HepG2 (cell line): ENCODE data around the gene FUT1. TPM values are rescaled to one million over a fixed set of nuclear protein-coding genes. Genes with fewer than 3 reads are reported as not detected.

Experiments
- ATAC-seq: fragments of 200-7000 bp; cut with Tn5 transposase; 3 replicates; pipeline ENCODE4 v1.9.1; 2020; ENCODE audit warnings: mild to moderate bottlenecking, moderate library complexity
- BruUV-seq: library from RNA; stranded (reverse); fragments of 400-500 nt; replicated peaks from 2 replicates; lab custom pipeline; 2021; lab: Mats Ljungman, UMichigan
- CTCF ChIA-PET: fragments of 300-600 bp; formaldehyde crosslinking; extraction: SDS; loops from one replicate; lab custom pipeline; 2021; ENCODE audit warnings: low total read pairs, inconsistent platforms, low intra/inter-chr PET ratio; lab: Yijun Ruan, JAX
- POLR2A ChIA-PET: fragments of 350-600 bp; sonication (Branson Sonifier 250); formaldehyde crosslinking; loops from one replicate; lab custom pipeline; 2020; ENCODE audit warnings: antibody characterized with exemption, inconsistent platforms; lab: Yijun Ruan, JAX
- DNase-seq: peaks from one replicate; pipeline ENCODE4 v3.0.0-alpha.2; 2015; ENCODE audit warnings: low spot score
- FAIRE-seq: peaks from 3 replicates; lab custom pipeline; 2011; peaks lifted over from hg19 to GRCh38; lab: Jason Lieb, UNC
- H2AFZ ChIP-seq: one replicate; pipeline ENCODE4 v1.6.1; 2011; ENCODE audit warnings: low read length, inconsistent platforms
- H3K27ac ChIP-seq: fragments of 300-600 bp; 3 replicates; pipeline ENCODE4 v1.8.0; 2011; ENCODE audit warnings: mixed run types, mild to moderate bottlenecking, mixed read lengths, low read length, inconsistent platforms; ENCODE audit not compliant: insufficient read depth; ENCODE audit errors: extremely low read length
- H3K27me3 ChIP-seq, 2 experiments: fragments of 200-600 bp in 1 of 2; 2 replicates in 1 of 2; 3 replicates in 1 of 2; pipeline versions ENCODE4 v1.6.0 to v1.8.0; 2011; ENCODE audit warnings: low read length in 2 of 2, mild to moderate bottlenecking in 2 of 2, moderate library complexity in 2 of 2, inconsistent platforms in 1 of 2; ENCODE audit not compliant: insufficient read depth in 2 of 2, control insufficient read depth in 1 of 2
- H3K36me3 ChIP-seq, 2 experiments: fragments of 200-600 bp in 1 of 2; replicated peaks in 1 of 2; 2 replicates in 1 of 2; 3 replicates in 1 of 2; pipeline versions ENCODE4 v1.5.1 to v1.8.0; 2011; ENCODE audit warnings: low read length in 2 of 2, inconsistent platforms in 1 of 2; ENCODE audit not compliant: insufficient read depth in 2 of 2, control insufficient read depth in 1 of 2
- H3K4me1 ChIP-seq: 2 replicates; pipeline ENCODE4 v1.5.1; 2012; ENCODE audit warnings: low read length, inconsistent platforms; ENCODE audit not compliant: insufficient read depth
- H3K4me2 ChIP-seq: 2 replicates; pipeline ENCODE4 v1.6.0; 2011; ENCODE audit warnings: low read depth, low read length, inconsistent platforms
- H3K4me3 ChIP-seq, 3 experiments: fragments of 200-600 bp in 1 of 3; sonication (generic), shearing (Covaris generic) in 1 of 3; replicated peaks in 1 of 3; 2 replicates each; pipeline ENCODE4 v1.5.1; 2011 to 2016; ENCODE audit warnings: low read length in 3 of 3, inconsistent platforms in 2 of 3, low read depth in 2 of 3, mild to moderate bottlenecking in 2 of 3, control low read depth in 1 of 3, mixed read lengths in 1 of 3; ENCODE audit not compliant: insufficient read depth in 1 of 3
- H3K79me2 ChIP-seq: one replicate; pipeline ENCODE4 v1.6.1; 2011; ENCODE audit warnings: low read length, inconsistent platforms; ENCODE audit not compliant: insufficient read depth
- H3K9ac ChIP-seq: 2 replicates; pipeline ENCODE4 v1.6.0; 2011; ENCODE audit warnings: mild to moderate bottlenecking, low read depth, low read length, inconsistent platforms; ENCODE audit not compliant: insufficient read depth
- H3K9me3 ChIP-seq: 2 replicates; pipeline ENCODE4 v1.5.1; 2012; ENCODE audit warnings: mild to moderate bottlenecking, low read length
- H4K20me1 ChIP-seq: 2 replicates; pipeline ENCODE4 v1.6.0; 2011; ENCODE audit warnings: inconsistent platforms, mild to moderate bottlenecking, low read length, moderate library complexity; ENCODE audit not compliant: insufficient read depth
- ARNTL ChIP-seq: sonication (generic); formaldehyde crosslinking; IDR thresholded peaks from 2 replicates; pipeline ENCODE4 v1.4.0; 2020; ENCODE audit warnings: mild to moderate bottlenecking, missing genetic modification reagents
- GABPA ChIP-seq, 2 experiments: IDR thresholded peaks; 2 replicates each; pipeline ENCODE4 v1.6.1; 2011 to 2016; ENCODE audit warnings: low read depth in 2 of 2, low read length in 1 of 2, missing biosample characterization in 1 of 2, missing genetic modification characterization in 1 of 2
- KLF13 ChIP-seq: sonication (generic); formaldehyde crosslinking; IDR thresholded peaks from 2 replicates; pipeline ENCODE4 v1.4.0; 2020; ENCODE audit warnings: mild to moderate bottlenecking, missing genetic modification reagents
- MTF2 ChIP-seq: sonication (generic); formaldehyde crosslinking; IDR thresholded peaks from 2 replicates; pipeline ENCODE4 v1.5.0; 2020; ENCODE audit warnings: missing genetic modification reagents, borderline replicate concordance
- NFKB2 ChIP-seq: sonication (generic); formaldehyde crosslinking; IDR thresholded peaks from 2 replicates; pipeline ENCODE4 v1.4.0; 2020; ENCODE audit warnings: missing genetic modification reagents, borderline replicate concordance
- TFAP4 ChIP-seq: sonication (generic); IDR thresholded peaks from 2 replicates; pipeline ENCODE4 v1.6.1; 2016; ENCODE audit warnings: low read depth, borderline replicate concordance
- ZBTB4 ChIP-seq: sonication (generic); formaldehyde crosslinking; IDR thresholded peaks from 2 replicates; pipeline ENCODE4 v1.4.0; 2020; ENCODE audit warnings: missing genetic modification reagents, mild to moderate bottlenecking, borderline replicate concordance
- ZC3H13 ChIP-seq: sonication (generic); formaldehyde crosslinking; IDR thresholded peaks from 2 replicates; pipeline ENCODE4 v1.8.1; 2023; ENCODE audit warnings: mild to moderate bottlenecking, missing genetic modification reagents, moderate library complexity
- ZFP90 ChIP-seq: sonication (generic); formaldehyde crosslinking; IDR thresholded peaks from 2 replicates; pipeline ENCODE4 v1.8.0; 2022; ENCODE audit warnings: missing genetic modification reagents, mild to moderate bottlenecking, inconsistent platforms, borderline replicate concordance
- ZIK1 ChIP-seq: sonication (generic); formaldehyde crosslinking; IDR thresholded peaks from 2 replicates; pipeline ENCODE4 v1.5.0; 2020; ENCODE audit warnings: mild to moderate bottlenecking, low read depth, missing genetic modification reagents, borderline replicate concordance
- ZNF17 ChIP-seq: sonication (generic); formaldehyde crosslinking; IDR thresholded peaks from 2 replicates; pipeline ENCODE4 v1.5.0; 2020; ENCODE audit warnings: mild to moderate bottlenecking, missing genetic modification reagents
- ZNF264 ChIP-seq: sonication (generic); formaldehyde crosslinking; IDR thresholded peaks from 2 replicates; pipeline ENCODE4 v1.4.0; 2020; ENCODE audit warnings: missing genetic modification reagents
- ZNF275 ChIP-seq: sonication (generic); formaldehyde crosslinking; IDR thresholded peaks from 2 replicates; pipeline ENCODE4 v1.8.0; 2022; ENCODE audit warnings: missing genetic modification reagents, mild to moderate bottlenecking, inconsistent platforms, borderline replicate concordance
- ZNF709 ChIP-seq: sonication (generic); formaldehyde crosslinking; IDR thresholded peaks from 2 replicates; pipeline ENCODE4 v1.5.0; 2020; ENCODE audit warnings: mild to moderate bottlenecking, missing genetic modification reagents
- WGBS: methylation state at CpG from one replicate; pipeline ENCODE4 v1.1.6; 2017; ENCODE audit warnings: low lambda C conversion rate; 5-methylcytosine and 5-hydroxymethylcytosine counted together
- in situ Hi-C: cut with HindIII; loops from 2 replicates; pipeline ENCODE4 v1.10.0; 2017; ENCODE audit warnings: low pct_unique_long_range_greater_than_20kb; ENCODE audit not compliant: extremely low pct_ligation_motif_present
- intact Hi-C: fragments of 100-400 bp; cut with micrococcal nuclease; formaldehyde crosslinking; loops from one replicate; pipeline ENCODE4 v1.10.0; 2022; ENCODE audit not compliant: unreplicated experiment
- polyA plus RNA-seq, 8 experiments: library from polyadenylated mRNA; depleted of rRNA in 3 of 8; stranded (reverse) in 7 of 8; unstranded in 1 of 8; fragments of >200 nt; fragmentation: Illumina TruSeq in 4 of 8; extraction: Trizol in 4 of 8; gene quantifications; 2 replicates each; pipeline versions ENCODE4 v1.2.1 to v1.2.3, GENCODE V29; 2011 to 2016; ENCODE audit warnings: low read depth in 4 of 8, missing spikeins in 1 of 8, mixed read lengths in 1 of 8; ENCODE audit not compliant: insufficient read depth in 1 of 8
- total RNA-seq, 5 experiments: library from RNA; depleted of rRNA; stranded (reverse); fragments of >200 nt; fragmentation: Illumina TruSeq; extraction: Trizol; gene quantifications; 2 replicates each; pipeline ENCODE4 v1.2.3, GENCODE V29; 2016; ENCODE audit warnings: low read depth in 1 of 5

Gene FUT1
- total and polyA plus RNA-seq, 2 of the 13 experiments (the other 11 are each of a cell fraction or from before 2014, with no cell fraction given) = 0.07 to 1.1 TPM

GRCh38 chr19:48722196-48722708 is 30.2 kb downstream of the FUT1 start (continued):
- TF ChIP-seq ZBTB4 (CRISPR knock-in tag) (no peak), NFKB2 (CRISPR knock-in tag) (no peak), ZNF275 (CRISPR knock-in tag) (no peak), ZNF17 (CRISPR knock-in tag) (no peak), ZNF264 (no peak)
- TF ChIP-seq, all 625 proteins: peak for 0

GRCh38 chr19:48720613-48721296 is 31.7 kb downstream of the FUT1 start:
- intact Hi-C loops (no loop called here), in situ Hi-C loops (no loop called here)
- under 1% methylated on average over 29 of the region's 42 CpGs for WGBS
- peak; percentile 99 for FAIRE-seq
- no peaks in the 10 kb centered on the region for H3K9me3 ChIP-seq
- no peaks in the 10 kb centered on the region for H3K36me3 ChIP-seq
- ATAC-seq = peak; percentile 83
- POLR2A ChIA-PET = interaction anchor here (0.7 to 1.4 kb wide), 10 partner anchors 9 to 151 kb away, joined by 3 to 13 read pairs (median 5); partner anchors contain the start of genes CA11, FUT2, PPP1R15A and RPL18
- peak; percentile 98 for DNase-seq
- H4K20me1 ChIP-seq = no peaks in the 10 kb centered on the region
- peak overlapping the region; percentile 74 for H3K27ac ChIP-seq
- CTCF ChIA-PET = no interaction called here
- peaks cover 61% of the 10 kb centered on the region for H3K4me1 ChIP-seq
- peak overlapping the region; percentile 68 to 85 (median 76); a peak in 5 of 6 replicates for H3K4me3 ChIP-seq
- H3K4me2 ChIP-seq = peak overlapping the region; percentile 99
- no peaks in the 10 kb centered on the region for H3K79me2 ChIP-seq
- BruUV-seq = no TSS peak
- no peaks in the 10 kb centered on the region; a peak in 1 of 5 replicates for H3K27me3 ChIP-seq
- H2AFZ ChIP-seq = peak overlapping the region; percentile 22
- H3K9ac ChIP-seq = peak overlapping the region; percentile 81
- TF ChIP-seq TFAP4 (no peak), ARNTL (CRISPR knock-in tag) (peak; percentile 43; the same call in 1 of the 2 replicates), ZIK1 (CRISPR knock-in tag) (0 out of 2 replicates have a peak, but pooled peaks have one; percentile 41), MTF2 (no peak), GABPA (IDR thresholded peaks at IDR 0.05; ENCODE audit: low read depth, low read length) (no peak), GABPA (CRISPR knock-in tag; IDR thresholded peaks at IDR 0.05; ENCODE audit: low read depth) (peak; percentile 78), KLF13 (CRISPR knock-in tag) (no peak), ZNF709 (CRISPR knock-in tag) (0 out of 2 replicates have a peak, but pooled peaks have one; percentile 6), ZC3H13 (CRISPR knock-in tag) (no peak), ZFP90 (CRISPR knock-in tag) (no peak)
